Measurements from ENCODE around the gene TMC1. TPM values are rescaled to one million over a fixed set of nuclear protein-coding genes. Genes with fewer than 3 reads are reported as not detected.

The TMC1 gene
- total and polyA plus RNA-seq, 2 donors from 2014 or later: 0.25 to 1.2 TPM

DNA sequence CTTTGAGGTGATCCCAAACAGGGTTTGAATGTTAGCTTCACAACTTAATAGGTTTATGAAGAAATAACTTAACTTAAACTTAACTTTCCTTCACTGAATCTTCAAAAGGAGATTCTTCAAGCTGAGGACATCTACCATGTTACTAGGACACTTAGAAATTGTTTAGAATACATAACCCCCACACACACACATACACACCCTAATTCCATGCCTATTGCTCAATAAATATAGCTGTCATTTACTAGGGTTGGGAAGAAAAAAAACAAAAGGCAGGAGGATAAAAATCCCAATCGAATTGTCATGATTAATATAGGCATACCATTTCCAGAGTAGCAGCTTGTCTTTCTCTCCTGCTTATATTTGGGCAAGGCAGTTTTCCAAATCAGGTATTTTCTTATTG lies 363.1 kb downstream of the TMC1 start:
- Histone ChIP-seq H3K9ac (ENCODE audit: low read length in 3 of 3) (no peak overlapping the region), H3K36me3 (ENCODE audit: control insufficient read depth in 2 of 3, insufficient read depth in 3 of 3, low read length in 3 of 3) (no peaks in the 10 kb centered on the region), H3K4me1 (ENCODE audit: control insufficient read depth in 2 of 3, insufficient read depth in 2 of 3, low read depth in 1 of 3, low read length in 3 of 3) (no peaks in the 10 kb centered on the region), H3K4me3 (ENCODE audit: low read length in 3 of 3) (no peak overlapping the region), H3K9me3 (ENCODE audit: control insufficient read depth in 2 of 3, insufficient read depth in 1 of 3, low read length in 3 of 3) (no peaks in the 10 kb centered on the region), H3K27me3 (ENCODE audit: control insufficient read depth, insufficient read depth, low read length) (no peaks in the 10 kb centered on the region), H3K27ac (ENCODE audit: low read depth in 2 of 2, low read length in 2 of 2) (no peak overlapping the region)
- no peak for TF ChIP-seq CTCF (IDR thresholded peaks at IDR 0.05; ENCODE audit: borderline replicate concordance, extremely low read depth, insufficient read depth)
- intact Hi-C loops (cut with DNase I): no loop called here
- DNase-seq: no peak
- no peak for FAIRE-seq

Other genes with a start within 250 kb of the TMC1 start
- 218 TPM for gene ZFAND5, start 156.4 kb upstream of the TMC1 start, total RNA-seq
- gene ZFAND5, start 156.4 kb upstream of the TMC1 start, polyA plus RNA-seq (ENCODE audit: insufficient read depth, low read depth, low replicate concordance): 88.8 TPM